ENCODE results near the gene NSUN5.
"Not testable (repeated sequence)": the region's sequence is repeated elsewhere in the genome, so short reads cannot be mapped to it uniquely, and the experiment has no call there.

The NSUN5 gene

DNA sequence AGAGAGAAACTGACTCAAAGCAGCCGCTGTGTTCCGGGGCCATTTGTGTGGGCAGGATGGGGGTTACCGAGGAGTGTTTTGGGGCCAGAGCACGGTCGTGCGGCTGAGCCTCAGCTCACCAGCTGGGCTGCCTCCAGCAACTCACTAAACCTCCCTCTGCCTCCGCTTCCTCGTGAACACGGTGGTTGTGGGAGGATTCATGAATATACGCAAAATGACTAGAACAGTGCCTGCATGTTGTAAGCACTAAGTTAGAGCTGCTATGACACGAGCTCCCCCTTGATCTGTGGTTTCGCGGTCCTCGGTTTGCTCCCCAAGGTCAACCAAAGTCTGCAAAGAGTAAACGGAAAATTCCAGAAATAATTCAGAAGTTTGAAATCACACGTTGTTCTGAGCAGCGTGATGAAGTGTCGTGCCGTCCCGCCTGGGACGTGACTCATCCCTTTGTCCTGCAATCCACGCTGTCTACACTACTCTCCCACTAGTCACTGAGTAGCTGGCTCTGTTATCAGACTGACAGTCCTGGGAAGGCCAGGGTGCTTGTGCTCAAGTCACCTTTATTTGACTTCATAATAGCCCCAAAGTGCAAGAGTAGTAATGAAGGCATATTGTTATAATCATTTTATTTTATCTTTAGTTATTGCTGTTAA is 41.8 kb downstream of the NSUN5 start:
- DNase-seq = not testable (repeated sequence)

GRCh38 chr7:73262416-73262815 is 46.2 kb downstream of the NSUN5 start:
- not testable (repeated sequence) for DNase-seq
